GM19043 (cell line): ENCODE data around the gene CAMP.
"Not testable (repeated sequence)": the region's sequence is repeated elsewhere in the genome, so short reads cannot be mapped to it uniquely, and the experiment has no call there.

Experiments
- ATAC-seq: cut with Tn5 transposase; IDR thresholded peaks from one replicate; pipeline ENCODE4 v1.9.1; 2021; ENCODE audit warnings: low read depth; ENCODE audit not compliant: unreplicated experiment

CAMP gene, protein sequence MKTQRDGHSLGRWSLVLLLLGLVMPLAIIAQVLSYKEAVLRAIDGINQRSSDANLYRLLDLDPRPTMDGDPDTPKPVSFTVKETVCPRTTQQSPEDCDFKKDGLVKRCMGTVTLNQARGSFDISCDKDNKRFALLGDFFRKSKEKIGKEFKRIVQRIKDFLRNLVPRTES

DNA sequence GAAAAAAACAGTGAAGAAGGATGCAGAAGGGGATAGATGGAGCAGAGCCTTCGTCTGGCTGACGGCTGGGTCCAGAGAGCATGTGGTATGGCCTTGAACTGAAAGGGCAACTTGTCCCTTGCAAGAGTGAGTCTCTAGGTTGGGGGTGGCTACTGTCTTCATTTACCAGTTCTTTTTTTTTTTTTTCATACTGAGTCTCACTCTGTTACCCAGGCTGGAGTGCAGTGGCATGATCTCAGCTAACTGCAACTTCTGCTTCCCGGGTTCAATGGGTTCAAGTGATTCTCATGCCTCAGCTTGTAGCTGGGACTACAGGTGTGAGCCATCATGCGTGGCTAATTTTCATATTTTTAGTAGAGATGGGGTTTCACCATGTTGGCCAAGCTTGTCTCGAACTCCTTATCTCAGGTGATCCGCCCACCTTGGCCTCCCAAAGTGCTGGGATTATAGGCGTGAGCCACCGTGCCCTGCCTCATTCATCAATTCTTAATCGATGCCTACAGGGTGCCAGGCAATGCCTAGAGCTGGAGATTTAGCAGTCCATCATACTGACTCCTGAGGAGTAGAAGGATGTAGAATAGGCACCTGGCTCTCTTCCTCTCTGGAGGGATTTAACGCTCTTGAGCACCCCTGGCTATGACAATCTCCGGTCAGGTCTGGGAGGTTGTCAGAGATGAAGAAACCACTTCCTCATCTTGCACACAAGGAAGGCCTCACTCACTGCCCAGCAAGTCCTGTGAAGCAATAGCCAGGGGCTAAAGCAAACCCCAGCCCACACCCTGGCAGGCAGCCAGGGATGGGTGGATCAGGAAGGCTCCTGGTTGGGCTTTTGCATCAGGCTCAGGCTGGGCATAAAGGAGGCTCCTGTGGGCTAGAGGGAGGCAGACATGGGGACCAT, at the start of gene CAMP:
TSS of gene CAMP (plus strand) at position 880 of the 898 bp plus-strand sequence. CDS start at position 897, 17 bp downstream.
- ATAC-seq = peak; percentile 69

DNA sequence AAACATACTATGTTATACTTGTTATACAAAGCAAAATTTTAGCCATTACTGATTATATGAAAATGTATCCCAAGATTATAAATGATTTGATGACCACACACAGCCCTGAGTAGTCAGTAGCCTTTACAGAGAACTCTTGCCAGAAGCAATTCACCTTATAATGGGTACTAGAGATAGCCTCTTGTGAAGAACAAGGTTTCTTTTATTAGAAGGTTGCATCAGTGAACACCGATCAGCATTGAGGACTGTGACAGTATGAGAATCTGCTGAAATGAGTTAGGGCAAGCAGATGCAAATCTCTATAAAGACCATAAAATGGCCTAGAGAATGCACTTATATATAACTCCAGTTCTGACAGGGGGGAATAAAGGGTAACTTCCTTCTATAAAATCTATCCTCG, 45.2 kb upstream of the CAMP start:
- no peak for ATAC-seq

DNA sequence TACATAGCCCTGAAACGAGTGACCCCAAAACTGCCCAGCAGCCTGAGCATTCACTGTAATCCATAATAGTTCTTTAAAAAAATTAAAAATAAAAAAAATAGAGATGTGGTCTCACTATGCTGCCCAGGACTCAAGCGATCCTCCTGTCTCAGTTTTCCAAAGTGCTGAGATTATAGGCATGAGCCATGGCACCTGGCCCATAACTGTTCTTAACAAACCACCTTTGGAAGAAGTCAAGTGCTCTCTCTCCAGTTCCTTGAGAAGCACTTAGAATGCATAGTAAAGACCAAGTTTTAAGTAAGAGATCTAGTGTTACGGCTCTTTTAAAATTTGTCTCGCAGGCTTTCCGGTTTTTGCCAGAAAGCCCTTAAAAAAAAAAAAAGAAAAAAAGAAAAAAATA, 43.3 kb upstream of the CAMP start:
- ATAC-seq = no peak

DNA sequence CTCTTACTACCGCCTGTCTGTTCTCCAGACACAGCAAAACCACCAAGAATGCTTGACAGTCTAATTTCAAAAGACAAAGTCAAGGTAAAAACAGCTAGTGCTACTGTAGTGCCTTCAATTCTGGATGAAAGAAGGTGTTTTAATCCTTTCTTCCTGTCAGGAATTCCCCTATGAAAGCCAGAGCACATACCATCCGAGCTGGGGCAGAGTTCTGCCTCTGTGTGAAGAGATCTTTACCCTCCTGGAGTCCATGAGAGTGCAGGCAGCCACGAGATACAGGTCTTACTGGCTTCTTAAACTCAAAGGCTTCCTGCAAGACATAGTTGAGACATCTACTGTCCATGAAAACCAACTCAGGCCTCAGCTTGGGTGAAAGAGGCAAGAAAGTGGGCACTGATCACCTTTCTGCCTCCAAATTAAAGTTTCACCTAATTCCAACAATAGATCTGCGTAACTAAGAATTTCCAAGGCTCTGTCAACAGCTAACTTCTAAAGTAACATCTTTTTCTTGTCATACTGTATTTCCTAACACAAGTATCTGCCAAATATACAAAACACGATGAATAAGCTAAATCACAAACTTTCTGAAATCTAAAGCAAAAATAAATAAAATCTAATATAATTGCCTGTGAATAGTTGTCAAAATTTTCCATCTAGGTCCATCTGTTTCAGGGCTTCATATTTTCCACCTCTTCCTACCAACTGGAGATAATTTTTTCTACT, 42.6 kb upstream of the CAMP start:
- no peak for ATAC-seq

DNA sequence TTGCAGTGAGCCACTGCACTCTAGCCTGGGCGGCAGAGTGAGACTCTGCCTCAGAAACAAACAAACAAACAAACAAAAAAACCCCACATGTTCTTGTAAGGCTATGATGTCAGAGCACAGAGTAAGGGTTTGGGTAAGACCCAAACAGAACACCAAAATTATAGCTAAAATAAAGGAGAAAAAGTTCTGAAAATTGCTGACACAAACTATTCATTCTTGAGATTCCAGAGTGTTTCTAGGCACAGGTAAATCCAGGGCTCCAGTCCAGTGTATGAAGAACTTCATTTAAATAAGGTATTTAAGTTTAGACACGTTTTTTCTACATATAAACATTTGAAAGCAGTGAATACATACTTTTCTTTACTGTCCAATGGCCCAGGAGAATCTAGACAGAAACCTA, 39.0 kb upstream of the CAMP start:
- no peak for ATAC-seq

DNA sequence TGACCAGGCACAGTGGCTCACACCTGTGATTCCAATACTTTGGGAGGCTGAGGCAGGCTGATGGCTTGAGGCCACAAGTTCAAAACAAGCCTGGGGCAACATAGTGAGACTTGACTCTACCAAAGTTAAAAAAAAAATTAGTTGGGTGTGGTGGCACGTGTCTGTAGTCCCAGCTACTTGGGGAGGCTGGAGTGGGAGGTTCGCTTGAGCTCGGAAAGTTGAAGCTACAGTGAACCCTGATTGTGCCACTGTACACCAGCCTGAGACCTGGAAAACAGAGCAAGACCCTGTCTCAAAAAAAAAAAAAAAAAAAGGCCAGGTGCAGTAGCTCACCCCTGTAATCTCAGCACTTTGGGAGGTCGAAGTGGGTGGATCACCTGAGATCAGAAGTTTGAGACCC, 38.2 kb upstream of the CAMP start:
- no peak for ATAC-seq

DNA sequence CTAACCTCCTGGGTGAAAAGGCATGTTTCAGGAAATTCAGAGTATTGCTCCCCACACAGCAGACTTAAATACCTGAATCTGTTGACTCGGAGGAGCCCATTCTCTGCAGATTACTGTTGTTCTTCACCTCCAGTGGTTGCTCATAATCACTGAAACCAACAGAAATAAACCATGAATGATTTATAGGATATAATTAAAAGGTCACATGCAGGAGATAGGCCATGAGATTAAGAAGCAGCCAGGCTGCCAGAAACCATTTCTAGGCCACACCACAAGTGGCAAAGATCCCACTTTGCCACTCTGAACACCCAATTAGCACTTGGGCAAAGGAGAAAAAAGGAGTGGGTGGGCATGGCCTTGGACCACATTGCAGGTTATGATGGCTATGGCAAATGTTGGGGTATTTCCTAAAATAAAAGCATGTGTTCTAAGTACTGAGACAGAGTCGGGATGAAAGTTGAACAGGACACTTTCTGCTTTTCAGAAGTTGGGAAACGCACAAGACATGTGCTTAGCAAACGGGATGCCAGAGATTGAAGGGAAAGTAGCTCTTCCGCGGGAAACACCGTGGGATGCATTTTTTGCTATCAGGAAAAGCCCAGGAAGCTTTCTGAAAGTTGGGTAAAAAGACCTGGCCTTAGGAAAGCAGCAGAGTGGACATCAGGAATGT, 36.5 kb upstream of the CAMP start:
- no peak for ATAC-seq

DNA sequence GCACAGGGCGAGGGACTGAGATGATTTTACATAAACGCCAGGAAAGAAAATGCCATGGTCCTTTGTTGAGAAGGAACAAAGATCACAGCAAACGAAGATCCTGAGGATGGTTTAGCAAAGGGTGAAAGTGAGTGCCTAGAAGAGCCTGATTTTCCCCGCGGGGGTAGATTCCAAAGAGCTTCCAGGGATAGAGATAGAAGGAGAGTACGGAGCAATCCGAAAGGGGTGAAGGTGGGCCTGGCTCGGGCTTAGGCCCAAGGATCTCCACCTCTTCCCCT, 36.1 kb upstream of the CAMP start:
- no peak for ATAC-seq

DNA sequence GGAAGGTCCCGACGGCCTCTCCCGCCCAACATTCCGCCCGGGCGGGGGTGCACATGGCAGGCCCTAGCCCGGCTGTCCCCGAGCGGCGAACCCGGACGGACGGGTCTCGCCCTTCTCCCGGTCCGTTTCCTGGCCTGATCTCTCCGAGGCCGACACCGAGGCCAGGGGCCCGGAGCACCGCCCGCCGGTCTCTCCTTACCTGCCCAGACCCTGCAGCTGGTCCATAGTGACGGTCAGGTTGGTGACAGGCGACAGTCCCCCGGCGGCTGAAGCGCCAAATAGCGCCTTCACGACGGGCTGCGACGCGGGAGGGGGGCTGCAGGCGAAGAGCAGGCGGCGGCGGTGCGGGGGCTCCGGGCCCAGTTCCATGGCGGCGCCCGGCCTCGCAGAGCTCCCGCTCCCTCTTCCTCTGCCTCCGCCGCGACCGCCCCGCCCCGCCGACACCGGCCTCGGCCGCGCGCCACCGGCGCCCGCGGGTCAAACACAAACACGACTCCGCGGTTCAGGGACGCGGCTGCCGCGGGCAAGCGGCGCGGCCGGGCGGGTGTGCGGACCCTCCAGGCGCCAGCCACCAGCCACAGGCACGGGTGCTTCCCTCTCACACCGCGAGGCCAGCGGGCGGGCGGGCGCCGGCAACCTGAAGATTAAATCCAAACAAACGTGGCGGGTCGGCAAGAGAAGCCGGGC, 35.6 kb upstream of the CAMP start:
- ATAC-seq = peak; percentile 26

DNA sequence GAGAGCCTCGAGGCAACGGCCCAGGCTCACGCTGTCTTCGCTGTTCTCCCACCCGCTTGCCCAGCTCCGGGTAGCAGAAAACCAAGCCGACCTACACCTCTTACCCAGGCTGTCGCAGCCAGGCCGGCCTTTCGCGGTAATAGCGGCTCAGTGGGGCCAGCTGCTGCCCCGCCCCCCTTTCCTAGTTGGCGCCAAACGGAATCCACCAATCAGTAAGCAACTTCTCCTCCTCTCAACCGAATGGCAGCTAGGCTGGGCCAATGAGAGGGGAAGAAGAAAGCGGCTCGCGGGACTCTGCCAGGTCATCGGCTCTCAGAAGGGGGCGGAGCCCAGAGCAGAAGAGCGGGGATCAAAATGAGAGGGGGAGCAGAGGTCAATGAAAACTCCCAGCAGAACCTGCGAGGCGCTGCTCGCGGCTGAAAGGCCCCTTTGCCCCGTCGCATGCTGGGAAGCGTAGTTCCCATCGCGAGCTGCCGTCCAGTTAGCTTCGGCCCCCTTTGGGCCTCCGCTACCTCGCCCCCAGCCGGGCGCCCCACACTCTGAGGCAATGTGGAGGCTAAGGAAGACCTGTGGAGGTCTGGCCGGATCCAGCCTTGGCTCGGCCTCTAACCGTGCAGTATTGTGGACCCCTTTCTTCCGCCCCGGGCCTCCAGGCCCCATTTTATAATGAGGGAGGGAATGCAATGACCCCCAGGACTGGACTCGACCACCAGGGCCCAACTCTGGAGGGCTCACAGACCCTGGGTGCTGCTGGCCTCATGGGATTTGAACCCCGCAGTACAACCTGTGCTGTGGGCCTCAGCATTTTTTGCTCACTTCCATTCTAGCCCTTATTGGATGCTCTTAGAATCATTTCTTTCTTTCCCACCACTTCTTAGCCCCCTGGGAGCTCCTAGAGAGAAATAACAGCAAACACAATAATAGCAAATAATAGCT, 34.8 kb upstream of the CAMP start, which contains the start of gene CDC25A:
TSS of gene CDC25A (minus strand) at position 152 of the 936 bp plus-strand sequence. CDS start 470 bp downstream, outside the sequence.
- ATAC-seq = peak; percentile 95

DNA sequence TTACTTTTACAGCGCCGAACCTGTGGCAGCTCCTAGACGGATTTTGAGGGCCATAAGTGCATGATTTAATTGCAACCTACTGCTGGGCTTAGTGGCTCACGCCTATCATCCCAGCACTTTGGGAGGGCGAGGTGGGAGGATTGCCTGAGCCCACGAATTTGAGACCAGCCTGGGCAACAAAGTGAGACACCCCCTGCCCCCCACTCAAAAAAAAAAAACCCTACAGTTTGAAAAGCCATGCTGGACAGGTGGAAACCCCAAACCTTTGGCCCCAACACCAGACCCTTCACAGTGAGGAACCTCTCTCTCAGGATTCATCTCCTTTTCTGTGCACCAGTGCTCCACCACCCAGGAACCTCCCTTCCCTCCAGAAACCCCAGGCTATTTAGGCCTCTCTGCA, 34.0 kb upstream of the CAMP start:
- ATAC-seq = no peak

DNA sequence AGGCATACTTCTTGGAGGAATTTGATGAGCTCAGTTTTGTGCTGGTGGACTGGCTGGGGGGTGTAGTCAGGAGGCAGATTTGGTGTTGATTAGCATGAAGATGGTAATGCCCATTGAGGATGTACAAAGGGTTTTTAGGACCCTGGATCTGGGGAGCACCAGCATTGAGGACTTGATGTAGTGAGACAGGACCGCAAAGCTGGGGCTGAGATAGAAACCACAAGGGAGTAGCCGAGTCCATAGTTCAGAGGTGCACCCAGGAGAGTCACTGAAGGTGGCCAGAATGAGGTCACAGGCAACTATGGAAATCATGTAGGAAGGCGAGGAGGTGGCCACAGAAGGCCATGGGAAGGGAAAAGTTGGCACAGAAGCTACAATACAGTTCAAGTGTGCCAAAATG, 32.4 kb upstream of the CAMP start:
- no peak for ATAC-seq

DNA sequence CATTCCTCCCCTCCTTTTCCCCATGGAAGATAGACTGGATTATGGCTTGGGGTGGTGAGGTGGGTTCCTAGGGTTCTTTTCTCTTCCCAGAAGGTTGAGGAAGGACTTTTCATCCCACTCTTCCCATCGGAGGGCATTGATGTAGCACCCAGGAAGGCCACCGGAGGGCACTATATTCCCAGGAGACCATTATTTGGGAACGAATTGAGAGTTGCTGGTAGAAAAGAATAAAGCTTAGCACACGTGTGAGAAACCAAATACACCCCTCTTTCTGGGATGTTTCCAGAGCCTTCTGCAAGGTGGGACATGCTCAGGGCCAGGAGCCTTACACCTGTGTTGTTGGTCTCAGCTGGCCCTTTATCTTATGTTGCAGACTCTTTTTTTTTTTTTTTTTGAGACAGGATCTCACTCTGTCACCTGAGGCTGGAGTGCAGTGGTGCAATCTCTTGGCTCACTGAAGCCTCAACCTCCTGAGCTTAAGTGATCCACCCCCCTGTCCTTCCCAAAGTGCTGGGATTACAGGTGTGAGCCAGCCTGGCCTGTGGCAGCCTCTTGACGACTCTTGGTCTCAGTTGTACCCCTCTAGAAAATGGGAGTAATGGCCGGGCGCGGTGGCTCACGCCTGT, 28.7 kb upstream of the CAMP start:
- ATAC-seq = no peak

DNA sequence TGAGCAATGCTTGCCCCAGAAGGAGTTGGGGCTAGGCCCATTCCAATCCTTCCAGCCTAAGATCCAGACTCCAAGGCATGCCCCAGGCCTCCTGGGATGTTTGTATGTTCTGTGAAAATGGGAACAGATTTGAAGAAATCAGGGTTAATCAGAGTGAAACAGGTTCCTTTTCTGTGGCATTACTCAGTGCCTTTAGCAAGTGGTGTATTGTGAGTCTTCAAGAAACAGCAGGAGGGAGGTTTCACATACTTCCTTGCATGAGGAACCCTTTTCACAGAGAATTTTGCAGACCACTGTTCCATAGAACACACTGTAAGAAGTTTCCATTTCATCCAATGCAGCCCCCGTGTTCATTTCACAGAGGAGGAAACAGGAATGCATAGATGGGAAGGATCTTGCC, 26.7 kb upstream of the CAMP start:
- ATAC-seq = no peak

DNA sequence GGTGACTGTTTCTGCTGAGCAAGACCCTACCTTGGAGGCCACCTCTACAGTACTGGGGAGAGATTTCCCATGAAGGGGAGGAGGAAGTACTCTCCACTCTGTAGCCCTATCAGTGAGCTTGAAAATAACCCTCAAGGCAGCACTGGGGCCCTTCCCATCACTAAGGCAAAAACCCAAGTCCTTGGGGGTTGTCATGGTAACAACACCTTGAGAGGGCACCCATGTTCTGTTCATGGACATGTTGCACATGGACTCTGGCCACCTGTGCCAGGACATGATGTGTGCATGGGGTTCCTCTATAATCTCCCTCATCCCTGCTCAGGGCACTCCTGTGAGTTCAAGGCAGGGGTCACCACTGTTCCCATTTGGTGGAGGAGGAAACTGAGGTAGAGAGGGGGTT, 24.2 kb upstream of the CAMP start:
- ATAC-seq = no peak

DNA sequence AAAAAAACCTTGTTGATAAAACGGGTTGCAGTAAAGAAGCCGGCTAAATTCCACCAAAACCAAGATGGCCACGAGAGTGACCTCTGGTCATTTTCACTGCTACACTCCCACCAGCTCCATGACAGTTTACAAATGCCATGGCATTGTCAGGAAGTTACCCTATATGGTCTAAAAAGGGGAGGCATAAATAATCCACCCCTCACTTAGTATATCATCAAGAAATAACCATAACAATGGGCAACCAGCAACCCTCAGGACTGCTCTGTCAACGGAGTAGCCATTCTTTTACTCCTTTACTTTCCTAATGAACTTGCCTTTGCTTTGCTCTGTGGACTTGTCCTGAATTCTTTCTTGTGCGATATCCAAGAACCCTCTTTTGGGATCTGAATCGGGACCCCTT, 20.7 kb upstream of the CAMP start:
- no peak for ATAC-seq

DNA sequence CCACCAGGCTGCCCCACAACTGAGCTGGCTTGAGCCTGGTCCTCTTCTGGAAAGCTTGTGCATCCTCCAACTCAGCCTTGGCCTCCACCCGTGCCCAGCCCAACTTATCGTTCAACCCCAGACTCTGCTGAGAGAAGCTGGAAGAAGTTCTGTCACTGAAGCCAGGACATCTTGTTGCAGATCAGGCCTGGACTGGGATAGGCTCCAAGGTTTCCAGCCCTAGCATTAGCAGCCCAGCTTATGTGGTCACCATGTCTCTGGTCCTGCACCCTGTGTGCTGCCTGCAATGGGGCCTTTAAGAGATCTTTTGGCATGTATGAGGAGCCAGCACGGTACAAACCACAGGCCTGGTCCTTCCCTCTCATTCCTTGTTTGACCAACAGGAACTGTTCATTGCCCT, 15.2 kb upstream of the CAMP start:
- ATAC-seq = no peak

DNA sequence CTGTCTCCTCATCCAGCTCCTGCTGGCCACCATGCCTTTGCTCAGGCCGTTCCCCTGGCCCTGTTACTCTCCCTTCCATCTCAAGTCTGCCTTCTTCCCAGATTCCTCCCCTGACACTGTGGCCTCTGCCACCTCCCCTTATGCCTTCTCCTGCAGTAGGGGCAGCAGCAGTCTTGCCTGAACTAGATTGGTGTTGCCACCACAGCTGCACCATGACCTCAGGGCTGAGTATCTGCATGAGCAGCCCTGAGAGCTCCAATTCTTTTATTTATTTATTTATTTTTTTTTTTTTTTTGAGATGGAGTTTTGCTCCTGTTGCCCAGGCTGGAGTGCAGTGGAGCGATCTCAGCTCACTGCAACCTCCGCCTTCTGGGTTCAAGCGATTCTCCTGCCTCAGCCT, 13.8 kb upstream of the CAMP start:
- ATAC-seq = no peak

DNA sequence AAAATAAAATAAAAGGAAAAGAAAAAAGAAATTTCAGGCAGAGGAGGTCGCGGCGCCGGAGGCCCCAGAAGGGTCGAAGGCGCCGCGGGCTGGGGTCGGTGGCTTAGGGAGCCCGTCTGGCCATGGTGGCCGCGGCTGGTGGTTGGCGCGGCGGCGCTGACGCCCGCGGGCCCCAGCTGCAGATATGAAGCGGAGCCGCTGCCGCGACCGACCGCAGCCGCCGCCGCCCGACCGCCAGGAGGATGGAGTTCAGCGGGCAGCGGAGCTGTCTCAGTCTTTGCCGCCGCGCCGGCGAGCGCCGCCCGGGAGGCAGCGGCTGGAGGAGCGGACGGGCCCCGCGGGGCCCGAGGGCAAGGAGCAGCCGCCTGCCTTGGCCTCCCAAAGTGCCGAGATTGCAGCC, 12.8 kb upstream of the CAMP start:
- not testable (repeated sequence) for ATAC-seq
